ENCODE data around the gene SF3A1. TPM values are rescaled to one million over a fixed set of nuclear protein-coding genes. Genes with fewer than 3 reads are reported as not detected.
A peak's percentile ranks its signal among the peaks of the same experiment; 100 is the strongest.

The SF3A1 gene
- total and polyA plus RNA-seq, 9 of the 15 experiments (the other 6 are each of a cell fraction or from before 2014, with no cell fraction given) = 6.7 to 228 (median 13.0) TPM

DNA sequence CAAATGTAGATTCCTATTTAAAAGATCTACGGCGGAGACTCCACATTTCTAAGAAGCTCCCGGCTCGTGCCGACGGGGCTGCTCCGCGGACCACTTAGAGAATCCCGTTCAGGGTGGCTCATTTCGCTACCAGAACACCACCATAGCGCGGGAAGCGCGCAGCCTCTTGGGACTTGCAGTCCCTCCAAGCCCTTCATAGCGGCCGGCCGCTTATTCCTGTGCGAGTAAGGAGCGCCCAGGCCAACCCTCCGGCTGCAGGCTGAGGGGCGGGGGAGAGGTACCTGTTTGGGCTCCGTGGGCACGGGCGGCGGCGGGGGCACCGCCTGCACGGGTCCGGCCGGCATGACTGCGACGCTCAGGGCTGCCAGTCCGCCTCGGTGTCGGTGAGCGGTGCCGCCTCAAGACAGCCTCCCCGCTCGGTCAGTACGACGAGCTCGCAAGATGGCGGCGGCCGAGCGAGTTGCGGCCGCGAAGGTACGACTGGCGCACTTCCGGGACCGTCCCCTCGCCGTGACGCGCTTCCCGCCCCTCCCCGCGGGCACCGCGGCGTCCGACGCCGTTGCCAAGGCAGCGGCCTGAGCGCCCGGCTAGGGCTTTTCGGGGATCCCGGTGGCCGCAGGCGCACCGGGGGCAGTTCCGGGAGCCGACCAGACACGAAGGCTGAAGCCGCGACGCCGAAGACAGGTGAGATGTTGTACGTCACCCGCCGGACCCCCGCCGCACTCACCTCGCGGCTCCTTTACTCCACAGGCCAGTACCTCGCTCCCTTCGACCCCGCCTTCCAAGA, at the start of gene SF3A1, which contains the start of gene CCDC157 (continued):
- no peak for TF ChIP-seq HSF4 (CRISPR knock-in tag; IDR thresholded peaks at IDR 0.05; ENCODE audit: borderline replicate concordance)
- no peak for TF ChIP-seq MCM3 (IDR thresholded peaks at IDR 0.05)
- no peak for TF ChIP-seq PATZ1 (CRISPR knock-in tag; IDR thresholded peaks at IDR 0.05; ENCODE audit: borderline replicate concordance)
- no peak for TF ChIP-seq HNRNPL (IDR thresholded peaks at IDR 0.05; ENCODE audit: low read depth, low read length)
- peak; percentile 75 for TF ChIP-seq ATF1 (CRISPR knock-in tag; IDR thresholded peaks at IDR 0.05)
- TF ChIP-seq ATF1 (tag; IDR thresholded peaks at IDR 0.05) = peak; percentile 97
- TF ChIP-seq, protein P1, sequence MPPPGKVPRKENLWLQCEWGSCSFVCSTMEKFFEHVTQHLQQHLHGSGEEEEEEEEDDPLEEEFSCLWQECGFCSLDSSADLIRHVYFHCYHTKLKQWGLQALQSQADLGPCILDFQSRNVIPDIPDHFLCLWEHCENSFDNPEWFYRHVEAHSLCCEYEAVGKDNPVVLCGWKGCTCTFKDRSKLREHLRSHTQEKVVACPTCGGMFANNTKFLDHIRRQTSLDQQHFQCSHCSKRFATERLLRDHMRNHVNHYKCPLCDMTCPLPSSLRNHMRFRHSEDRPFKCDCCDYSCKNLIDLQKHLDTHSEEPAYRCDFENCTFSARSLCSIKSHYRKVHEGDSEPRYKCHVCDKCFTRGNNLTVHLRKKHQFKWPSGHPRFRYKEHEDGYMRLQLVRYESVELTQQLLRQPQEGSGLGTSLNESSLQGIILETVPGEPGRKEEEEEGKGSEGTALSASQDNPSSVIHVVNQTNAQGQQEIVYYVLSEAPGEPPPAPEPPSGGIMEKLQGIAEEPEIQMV (tag; conservative IDR thresholded peaks at IDR 0.05; ENCODE audit: low read depth) = peak; percentile 86
- TF ChIP-seq NBN (IDR thresholded peaks at IDR 0.05; ENCODE audit: low read depth) = no peak
- TF ChIP-seq SETDB1 (IDR thresholded peaks at IDR 0.05; ENCODE audit: low read length) = no peak
- no peak for TF ChIP-seq PHB2 (IDR thresholded peaks at IDR 0.05; ENCODE audit: low read depth)
- no peak for TF ChIP-seq RBM17 (IDR thresholded peaks at IDR 0.05; ENCODE audit: borderline replicate concordance, low read depth, low read length)
- TF ChIP-seq TCFL5 (CRISPR knock-in tag; conservative IDR thresholded peaks at IDR 0.05) = no peak
- TF ChIP-seq KDM4B (IDR thresholded peaks at IDR 0.05; ENCODE audit: borderline replicate concordance in 2 of 2, low read depth in 1 of 2) = peak in 1 of 2 experiments; percentile 89; a peak in 1 of 4 replicates
- no peak for TF ChIP-seq ADNP (tag; IDR thresholded peaks at IDR 0.05)
- TF ChIP-seq, protein P2, sequence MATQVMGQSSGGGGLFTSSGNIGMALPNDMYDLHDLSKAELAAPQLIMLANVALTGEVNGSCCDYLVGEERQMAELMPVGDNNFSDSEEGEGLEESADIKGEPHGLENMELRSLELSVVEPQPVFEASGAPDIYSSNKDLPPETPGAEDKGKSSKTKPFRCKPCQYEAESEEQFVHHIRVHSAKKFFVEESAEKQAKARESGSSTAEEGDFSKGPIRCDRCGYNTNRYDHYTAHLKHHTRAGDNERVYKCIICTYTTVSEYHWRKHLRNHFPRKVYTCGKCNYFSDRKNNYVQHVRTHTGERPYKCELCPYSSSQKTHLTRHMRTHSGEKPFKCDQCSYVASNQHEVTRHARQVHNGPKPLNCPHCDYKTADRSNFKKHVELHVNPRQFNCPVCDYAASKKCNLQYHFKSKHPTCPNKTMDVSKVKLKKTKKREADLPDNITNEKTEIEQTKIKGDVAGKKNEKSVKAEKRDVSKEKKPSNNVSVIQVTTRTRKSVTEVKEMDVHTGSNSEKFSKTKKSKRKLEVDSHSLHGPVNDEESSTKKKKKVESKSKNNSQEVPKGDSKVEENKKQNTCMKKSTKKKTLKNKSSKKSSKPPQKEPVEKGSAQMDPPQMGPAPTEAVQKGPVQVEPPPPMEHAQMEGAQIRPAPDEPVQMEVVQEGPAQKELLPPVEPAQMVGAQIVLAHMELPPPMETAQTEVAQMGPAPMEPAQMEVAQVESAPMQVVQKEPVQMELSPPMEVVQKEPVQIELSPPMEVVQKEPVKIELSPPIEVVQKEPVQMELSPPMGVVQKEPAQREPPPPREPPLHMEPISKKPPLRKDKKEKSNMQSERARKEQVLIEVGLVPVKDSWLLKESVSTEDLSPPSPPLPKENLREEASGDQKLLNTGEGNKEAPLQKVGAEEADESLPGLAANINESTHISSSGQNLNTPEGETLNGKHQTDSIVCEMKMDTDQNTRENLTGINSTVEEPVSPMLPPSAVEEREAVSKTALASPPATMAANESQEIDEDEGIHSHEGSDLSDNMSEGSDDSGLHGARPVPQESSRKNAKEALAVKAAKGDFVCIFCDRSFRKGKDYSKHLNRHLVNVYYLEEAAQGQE (IDR thresholded peaks at IDR 0.05; ENCODE audit: borderline replicate concordance) = no peak
- TF ChIP-seq, protein P2 (CRISPR knock-in tag; IDR thresholded peaks at IDR 0.05; ENCODE audit: low read depth) = peak; percentile 45; the same call in 1 of the 2 replicates
- TF ChIP-seq GTF2E2 (tag; IDR thresholded peaks at IDR 0.05) = no peak
- no peak for TF ChIP-seq ZKSCAN3 (CRISPR knock-in tag; IDR thresholded peaks at IDR 0.05)

All from K562 (cell line).